Coronary artery (tissue), 2 donors: ENCODE results near the gene KBTBD8.

Experiments
- DNase-seq: peaks from one replicate; pipeline ENCODE4 v3.0.0-alpha.2; 2017; ENCODE audit warnings: low spot score
- H3K27ac ChIP-seq, 2 donors: fragments of 200-600 bp; sonication (generic); one replicate each; pipeline ENCODE4 v1.5.1; 2016 to 2019
- H3K4me3 ChIP-seq: fragments of 200-600 bp; sonication (generic); 2 replicates; pipeline ENCODE4 v1.5.1; 2016; ENCODE audit warnings: mild to moderate bottlenecking, moderate library complexity
- CTCF ChIP-seq: fragments of 200-600 bp; sonication (generic); IDR thresholded peaks from one replicate; pipeline ENCODE4 v1.5.1; 2019; ENCODE audit warnings: antibody characterized with exemption

Gene KBTBD8

GRCh38 chr3:66985336-66985920 is 12.7 kb upstream of the KBTBD8 start:
- DNase-seq, result no peak
- TF ChIP-seq CTCF, result no peak
- no peak overlapping the region for H3K27ac ChIP-seq
- no peak overlapping the region for H3K4me3 ChIP-seq

- Histone ChIP-seq H3K27ac (no peak overlapping the region), H3K4me3 (no peak overlapping the region)
- no peak for DNase-seq
- TF ChIP-seq CTCF, result no peak
Observed at GRCh38 chr3:66986406-66986805, 11.7 kb upstream of the KBTBD8 start.

- H3K4me3 ChIP-seq, result no peak overlapping the region
- no peak for TF ChIP-seq CTCF
- no peak for DNase-seq
- H3K27ac ChIP-seq, result no peak overlapping the region
Observed at GRCh38 chr3:66989241-66989640, 8.9 kb upstream of the KBTBD8 start.

- H3K27ac ChIP-seq, result no peak overlapping the region
- DNase-seq, result no peak
Observed at GRCh38 chr3:66989860-66990696, 8.0 kb upstream of the KBTBD8 start.

GRCh38 chr3:66991459-66991858 is 6.6 kb upstream of the KBTBD8 start:
- no peak for DNase-seq
- H3K4me3 ChIP-seq, result no peak overlapping the region
- TF ChIP-seq CTCF, result no peak
- H3K27ac ChIP-seq, result no peak overlapping the region

More at GRCh38 chr3:66989860-66990696, 8.0 kb upstream of the KBTBD8 start:
- no peak overlapping the region for H3K4me3 ChIP-seq
- TF ChIP-seq CTCF, result no peak

GRCh38 chr3:66993082-66993481 is 5.0 kb upstream of the KBTBD8 start:
- Histone ChIP-seq H3K4me3 (no peak overlapping the region), H3K27ac (no peak overlapping the region)
- TF ChIP-seq CTCF, result no peak
- DNase-seq, result no peak

GRCh38 chr3:66994588-66994987 is 3.5 kb upstream of the KBTBD8 start:
- DNase-seq, result no peak
- TF ChIP-seq CTCF, result no peak
- H3K4me3 ChIP-seq, result no peak overlapping the region
- H3K27ac ChIP-seq, result no peak overlapping the region
